ENCODE measurements around the gene ATP4B.

ATP4B gene

DNA sequence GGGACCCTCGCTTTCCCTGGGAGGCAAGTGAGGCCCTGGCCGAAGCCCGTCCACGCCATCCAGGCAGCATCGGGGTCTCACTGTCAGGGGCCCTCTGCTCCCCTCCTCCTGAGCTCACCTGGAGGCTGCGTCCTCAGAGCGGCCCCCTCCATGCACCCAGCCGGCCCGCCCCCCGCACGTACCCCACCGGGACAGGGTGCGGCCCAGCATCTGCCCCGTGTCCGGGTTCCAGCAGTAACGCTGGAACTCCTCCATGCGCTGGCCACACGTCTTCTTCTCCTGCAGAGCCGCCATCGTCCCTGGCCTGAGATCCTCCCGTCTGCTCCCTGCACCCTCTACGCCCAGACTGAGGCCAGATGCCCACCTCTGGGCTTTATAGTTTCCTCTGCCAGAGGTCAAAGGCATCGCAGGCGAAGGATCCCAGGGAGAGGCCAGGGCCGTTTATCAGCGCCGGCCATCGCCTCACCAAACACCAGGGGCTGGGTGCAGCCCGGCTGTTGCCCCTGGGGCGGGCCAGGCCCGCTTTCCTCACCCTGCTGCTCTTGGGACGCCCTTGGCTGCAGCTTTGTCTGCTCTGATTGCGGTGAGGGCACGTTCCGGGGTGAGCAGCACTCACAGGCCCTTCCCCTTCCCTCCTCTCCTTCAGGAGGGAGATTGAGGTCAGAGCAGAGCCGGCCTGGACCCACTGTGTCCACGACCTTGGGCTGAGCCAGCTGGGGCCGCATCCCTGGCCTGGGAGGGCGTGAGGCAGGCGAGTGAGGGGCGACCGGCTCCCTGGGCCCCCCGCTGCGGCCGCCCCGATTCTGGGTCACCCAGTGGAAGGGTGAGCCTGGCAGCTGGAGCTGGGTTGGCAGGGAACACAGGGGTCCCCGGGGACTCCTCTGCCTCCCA is at the start of gene ATP4B:
TSS of gene ATP4B (minus strand) at position 348 of the 891 bp plus-strand sequence. CDS start at position 294, 54 bp downstream.
- no peak for DNase-seq
- TF ChIP-seq GATA1 (IDR thresholded peaks at IDR 0.05; ENCODE audit: low read depth, low read length) (no peak), POLR2A (IDR thresholded peaks at IDR 0.05; ENCODE audit: low read length) (no peak)

GRCh38 chr13:113672002-113672651 is 14.1 kb upstream of the ATP4B start:
- no peak for TF ChIP-seq GATA1 (IDR thresholded peaks at IDR 0.05; ENCODE audit: low read depth, low read length)
- TF ChIP-seq POLR2A (IDR thresholded peaks at IDR 0.05; ENCODE audit: low read length): no peak
- DNase-seq: peak in 1 of 2 experiments; percentile 25

DNA sequence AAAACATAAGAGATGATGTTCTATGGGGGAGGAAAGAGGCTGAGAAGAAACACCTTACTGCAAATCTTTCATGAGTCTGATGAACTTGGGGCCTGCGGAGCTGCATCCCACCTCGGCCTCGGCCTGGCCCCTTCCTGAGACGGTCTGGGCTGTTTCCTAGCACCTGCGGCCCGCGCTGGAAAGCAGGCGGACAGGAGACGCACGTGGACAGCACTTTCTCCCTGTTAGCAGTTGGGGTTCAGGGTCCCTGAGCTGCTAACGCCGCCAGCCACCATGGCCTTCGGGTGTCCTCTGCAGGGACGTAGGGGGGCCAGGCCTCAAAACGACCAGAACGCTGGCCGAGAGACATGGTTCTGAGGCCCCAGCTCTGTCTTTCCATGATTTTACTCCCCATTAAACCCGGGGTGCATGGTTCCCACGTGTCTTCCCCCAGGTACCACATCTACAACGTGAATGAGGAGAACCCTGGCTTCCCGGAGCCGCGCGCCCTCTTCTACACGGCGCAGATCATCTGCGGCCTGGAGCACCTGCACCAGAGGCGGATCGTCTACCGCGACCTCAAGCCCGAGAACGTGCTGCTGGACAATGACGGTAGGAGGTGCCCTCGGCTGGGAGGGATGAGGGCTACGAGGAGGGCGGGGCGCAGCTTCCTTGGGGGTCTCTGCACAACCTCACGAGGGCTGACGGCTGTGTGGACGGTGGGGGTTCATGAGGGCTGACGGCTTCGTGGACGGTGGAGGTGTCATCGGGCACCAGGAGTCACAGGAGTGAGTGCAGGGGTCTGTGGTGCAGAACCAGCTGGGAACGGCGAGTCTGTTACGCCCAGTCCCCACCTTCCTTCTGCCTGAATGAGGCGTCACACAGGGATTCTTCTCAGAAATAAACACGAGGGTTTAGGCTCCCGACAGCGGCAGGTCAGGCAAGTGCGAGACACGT is 13.3 kb upstream of the ATP4B start:
- DNase-seq: no peak
- no peak for TF ChIP-seq GATA1 (IDR thresholded peaks at IDR 0.05; ENCODE audit: low read depth, low read length)
- TF ChIP-seq POLR2A (IDR thresholded peaks at IDR 0.05; ENCODE audit: low read length): no peak

GRCh38 chr13:113670541-113670940 is 12.5 kb upstream of the ATP4B start:
- TF ChIP-seq GATA1 (IDR thresholded peaks at IDR 0.05; ENCODE audit: low read depth, low read length): no peak
- TF ChIP-seq POLR2A (IDR thresholded peaks at IDR 0.05; ENCODE audit: low read length): no peak

GRCh38 chr13:113669755-113670341 is 11.8 kb upstream of the ATP4B start:
- no peak for DNase-seq
- no peak for TF ChIP-seq POLR2A (IDR thresholded peaks at IDR 0.05; ENCODE audit: low read length)
- TF ChIP-seq GATA1 (IDR thresholded peaks at IDR 0.05; ENCODE audit: low read depth, low read length): no peak

More at GRCh38 chr13:113670541-113670940, 12.5 kb upstream of the ATP4B start:
- no peak for DNase-seq

DNA sequence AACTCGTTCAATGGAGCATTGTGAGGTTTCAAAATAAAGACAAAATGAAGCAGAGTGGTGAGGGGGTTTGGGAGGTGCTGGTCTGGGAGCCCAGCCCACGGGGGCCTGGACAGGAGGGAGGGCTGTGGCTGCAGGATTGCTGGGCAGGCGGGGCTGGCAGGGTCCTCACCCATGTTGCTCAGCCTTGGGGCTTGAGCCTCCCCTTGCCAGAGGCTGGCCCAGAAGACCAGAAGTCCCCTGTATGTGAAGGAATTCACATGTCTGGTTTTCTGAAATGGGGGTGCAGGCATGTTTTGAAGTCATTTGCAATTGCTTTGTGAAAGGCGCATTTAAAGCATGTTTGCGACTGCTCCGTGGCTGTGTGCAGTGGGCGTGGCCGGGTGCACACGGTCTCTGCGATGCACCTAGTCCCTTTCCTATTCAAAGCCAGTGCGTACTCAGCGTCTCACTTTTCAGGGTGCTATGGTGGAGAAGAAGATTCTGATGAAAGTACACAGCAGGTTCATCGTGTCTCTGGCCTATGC is 11.3 kb upstream of the ATP4B start:
- no peak for DNase-seq
- TF ChIP-seq POLR2A (IDR thresholded peaks at IDR 0.05; ENCODE audit: low read length): no peak

- TF ChIP-seq GATA1 (IDR thresholded peaks at IDR 0.05; ENCODE audit: low read depth, low read length): no peak
- no peak for DNase-seq
Measured at GRCh38 chr13:113668491-113668971, 10.5 kb upstream of the ATP4B start.

GRCh38 chr13:113667771-113668490 is 9.9 kb upstream of the ATP4B start:
- DNase-seq: no peak
- no peak for TF ChIP-seq GATA1 (IDR thresholded peaks at IDR 0.05; ENCODE audit: low read depth, low read length)
- TF ChIP-seq POLR2A (IDR thresholded peaks at IDR 0.05; ENCODE audit: low read length): no peak

DNA sequence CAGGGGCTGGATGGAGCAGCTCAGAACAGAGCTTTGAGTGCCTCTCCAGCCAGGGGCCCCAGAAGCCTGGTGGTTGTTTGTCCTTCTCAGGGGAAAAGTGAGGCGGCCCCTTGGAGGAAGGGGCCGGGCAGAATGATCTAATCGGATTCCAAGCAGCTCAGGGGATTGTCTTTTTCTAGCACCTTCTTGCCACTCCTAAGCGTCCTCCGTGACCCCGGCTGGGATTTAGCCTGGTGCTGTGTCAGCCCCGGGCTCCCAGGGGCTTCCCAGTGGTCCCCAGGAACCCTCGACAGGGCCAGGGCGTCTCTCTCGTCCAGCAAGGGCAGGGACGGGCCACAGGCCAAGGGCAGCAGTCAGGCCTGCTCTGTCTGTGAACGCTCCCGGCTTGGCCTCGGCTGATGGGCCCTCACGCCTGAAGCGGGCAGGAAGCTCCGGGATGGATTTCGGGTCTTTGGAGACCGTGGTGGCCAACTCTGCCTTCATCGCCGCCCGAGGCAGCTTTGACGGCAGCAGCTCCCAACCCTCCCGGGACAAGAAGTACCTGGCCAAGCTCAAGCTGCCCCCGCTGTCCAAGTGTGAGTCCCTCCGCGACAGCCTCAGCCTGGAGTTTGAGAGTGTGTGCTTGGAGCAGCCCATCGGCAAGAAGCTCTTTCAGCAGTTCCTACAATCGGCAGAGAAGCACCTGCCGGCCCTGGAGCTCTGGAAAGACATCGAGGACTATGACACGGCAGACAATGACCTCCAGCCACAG is 9.1 kb upstream of the ATP4B start, which contains the start of gene GRK1:
TSS of gene GRK1 (plus strand) at position 269 of the 751 bp plus-strand sequence. CDS start at position 437, 168 bp downstream.
- DNase-seq: peak in 1 of 2 experiments; percentile 48
- TF ChIP-seq POLR2A (IDR thresholded peaks at IDR 0.05; ENCODE audit: low read length) (no peak), GATA1 (IDR thresholded peaks at IDR 0.05; ENCODE audit: low read depth, low read length) (no peak)

DNA sequence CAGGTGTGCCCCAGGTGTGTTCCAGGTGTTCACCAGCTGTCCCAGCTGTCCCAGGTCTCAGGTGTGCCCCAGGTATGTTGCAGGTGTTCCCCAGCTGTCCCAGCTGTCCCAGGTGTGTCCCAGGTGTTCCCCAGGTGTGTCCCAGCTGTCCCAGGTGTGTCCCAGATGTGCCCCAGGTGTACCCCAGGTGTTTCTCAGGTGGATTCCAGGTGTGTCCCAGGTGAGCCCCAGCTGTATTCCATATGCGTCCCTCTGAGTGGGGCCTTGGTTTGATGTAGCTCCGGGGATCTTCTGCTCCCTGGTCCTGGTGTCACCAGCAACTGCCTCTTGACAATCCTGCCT is 8.3 kb upstream of the ATP4B start:
- no peak for DNase-seq
- TF ChIP-seq POLR2A (IDR thresholded peaks at IDR 0.05; ENCODE audit: low read length) (no peak), GATA1 (IDR thresholded peaks at IDR 0.05; ENCODE audit: low read depth, low read length) (no peak)

DNA sequence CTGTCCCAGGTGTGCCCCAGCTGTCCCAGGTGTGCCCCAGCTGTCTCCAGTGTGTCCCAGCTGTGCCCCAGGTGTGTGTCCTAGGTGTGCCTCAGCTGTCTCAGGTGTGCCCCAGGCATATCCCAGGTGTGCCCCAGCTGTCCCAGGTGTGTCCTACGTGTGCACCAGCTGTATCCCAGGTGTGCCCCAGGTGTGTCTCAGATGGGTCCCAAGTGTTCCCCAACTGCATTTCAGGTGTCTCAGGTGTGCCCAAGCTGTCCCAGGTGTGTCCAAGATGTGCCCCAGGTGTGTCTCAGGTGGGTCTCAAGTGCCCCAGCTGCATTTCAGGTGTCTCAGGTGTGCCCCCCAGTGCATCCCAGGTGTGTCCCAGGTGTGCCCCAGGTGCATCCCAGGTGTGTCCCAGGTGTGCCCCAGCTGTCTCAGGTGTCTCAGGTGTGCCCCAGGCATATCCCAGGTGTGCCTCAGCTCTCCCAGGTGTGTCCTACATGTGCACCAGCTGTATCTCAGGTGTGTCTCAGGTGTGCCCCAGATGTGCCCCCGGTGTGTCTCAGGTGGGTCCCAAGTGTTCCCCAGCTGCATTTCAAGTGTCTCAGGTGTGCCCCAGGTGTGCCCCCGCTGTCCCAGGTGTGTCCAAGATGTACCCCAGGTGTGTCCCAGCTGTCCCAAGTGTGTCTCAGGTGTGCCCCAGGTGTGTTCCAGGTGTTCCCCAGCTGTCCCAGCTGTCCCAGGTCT is 7.8 kb upstream of the ATP4B start:
- DNase-seq: peak; percentile 47 to 71
- no peak for TF ChIP-seq POLR2A (IDR thresholded peaks at IDR 0.05; ENCODE audit: low read length)
- no peak for TF ChIP-seq GATA1 (IDR thresholded peaks at IDR 0.05; ENCODE audit: low read depth, low read length)
